Prostate gland (tissue), 2 donors: ENCODE data around the gene MAB21L3.

Experiments
- CTCF ChIP-seq, 4 experiments: fragments of 200-600 bp in 2 of 4; fragments of 450-650 bp in 2 of 4; sonication (generic) in 2 of 4; IDR thresholded peaks; 1 replicate in 3 of 4; 2 replicates in 1 of 4; pipeline ENCODE4 v1.5.1; 2016 to 2019; ENCODE audit warnings: antibody characterized with exemption in 4 of 4, mild to moderate bottlenecking in 2 of 4, moderate library complexity in 2 of 4
- POLR2A ChIP-seq: fragments of 450-650 bp; IDR thresholded peaks from one replicate; pipeline ENCODE4 v1.6.1; 2016; ENCODE audit warnings: antibody characterized with exemption, mild to moderate bottlenecking

- TF ChIP-seq CTCF (IDR thresholded peaks at IDR 0.05): no peak
- no peak for TF ChIP-seq POLR2A
Measured at GRCh38 chr1:116159611-116160010, 48.4 kb downstream of the MAB21L3 start.
